Psoas muscle (tissue), 8 donors: ENCODE results near the gene LGR5. TPM values are rescaled to one million over a fixed set of nuclear protein-coding genes. Genes with fewer than 3 reads are reported as not detected.
A peak's percentile ranks its signal among the peaks of the same experiment; 100 is the strongest.

Experiments used
- ATAC-seq, 4 donors: fragments of 200-7000 bp; cut with Tn5 transposase; one replicate each; pipeline ENCODE4 v1.9.1; 2020; ENCODE audit warnings: moderate library complexity in 3 of 4, mild to moderate bottlenecking in 2 of 4
- DNase-seq, 2 donors: peaks; one replicate each; pipeline ENCODE4 v3.0.0-alpha.2; 2020
- H3K27ac ChIP-seq: fragments of 200-600 bp; one replicate; pipeline ENCODE4 v1.8.0; 2022
- H3K27me3 ChIP-seq, 3 donors: fragments of 200-600 bp in 1 of 3; one replicate each; pipeline versions ENCODE4 v1.6.1 to v1.8.0; 2013 to 2022; ENCODE audit warnings: low read length in 2 of 3, mild to moderate bottlenecking in 2 of 3, moderate library complexity in 1 of 3; ENCODE audit not compliant: insufficient read depth in 3 of 3
- H3K36me3 ChIP-seq, 2 donors: fragments of 200-600 bp in 1 of 2; one replicate each; pipeline versions ENCODE4 v1.6.1 to v1.8.0; 2013 to 2022; ENCODE audit warnings: low read depth in 1 of 2, mild to moderate bottlenecking in 1 of 2, moderate library complexity in 1 of 2; ENCODE audit not compliant: insufficient read depth in 1 of 2
- H3K4me1 ChIP-seq: fragments of 200-600 bp; one replicate; pipeline ENCODE4 v1.8.0; 2022
- H3K4me3 ChIP-seq: fragments of 200-600 bp; one replicate; pipeline ENCODE4 v1.8.0; 2022; ENCODE audit warnings: mild to moderate bottlenecking
- H3K9me3 ChIP-seq: fragments of 200-600 bp; one replicate; pipeline ENCODE4 v1.8.0; 2022
- CTCF ChIP-seq: fragments of 200-600 bp; IDR thresholded peaks from one replicate; pipeline ENCODE4 v1.8.0; 2022; ENCODE audit warnings: antibody characterized with exemption
- WGBS, 3 donors: extraction: QIAGEN DNeasy Blood & Tissue Kit; methylation state at CpG; one replicate each; pipeline versions ENCODE4 v1.1.6 to v1.1.7; 2013; 5-methylcytosine and 5-hydroxymethylcytosine counted together
- intact Hi-C, 2 donors: fragments of 100-400 bp; cut with DNase I; formaldehyde crosslinking; loops; one replicate each; pipeline versions ENCODE4 v1.11.0 to v1.14.2; 2022
- polyA plus RNA-seq, 3 donors: library from polyadenylated mRNA; stranded (reverse); fragments of 200-250 nt; gene quantifications; one replicate each; pipeline ENCODE4 v1.2.3, GENCODE V29; 2013
- total RNA-seq, 4 donors: library from RNA; stranded (reverse); fragmentation: NEBNext Ultra II Directional in 2 of 4; extraction: Animal tissue kit (Norgen Biotek cat#: 25700) in 2 of 4; gene quantifications; one replicate each; pipeline versions ENCODE4 v1.2.1 to v1.2.4, GENCODE V29; 2021 to 2023
- donor health status: healthy with polysubstance abuse.
- donor health status: DM: no; HTN: no; CAD: no; lungs with moderate emphysema.
- donor health status: Bipolar disorder and iron deficiency.
- donor health status: healthy.
- donor health status: DM: yes; HTN: yes; CAD: no.
- donor health status: DM: no; HTN: no; CAD: no.
- donor health status: DM: no; HTN: no; CAD: no.
- donor health status: DM: yes; HTN: yes; CAD: no.

The LGR5 gene
- total and polyA plus RNA-seq, 7 donors, result 0.04 to 19.5 (median 4.9) TPM

- no peaks in the 10 kb centered on the region for H3K36me3 ChIP-seq
- H3K4me3 ChIP-seq, result no peak overlapping the region
- H3K4me1 ChIP-seq, result no peaks in the 10 kb centered on the region
- intact Hi-C loops, result loop anchor here in 1 of 2 donors (5.0 kb wide), 1 partner anchor 40 kb away; no protein-coding TSS in a partner anchor
- 23 to 41% (median 28%) methylated on average over 9 of the region's 9 CpGs for WGBS, 3 donors
- ATAC-seq (peak in 2 of 4 donors; percentile 48 to 60), DNase-seq (no peak)
- H3K9me3 ChIP-seq, result no peaks in the 10 kb centered on the region
- peaks cover 0 to 2% (median 0%) of the 10 kb centered on the region in 3 donors for H3K27me3 ChIP-seq
- H3K27ac ChIP-seq, result peak overlapping the region; percentile 11
- no peak for TF ChIP-seq CTCF
Measured at GRCh38 chr12:71447691-71448132, 8.1 kb downstream of the LGR5 start.

- intact Hi-C loops, result loop anchor here in 1 of 2 donors (5.0 kb wide), 1 partner anchor 39 kb away; no protein-coding TSS in a partner anchor
- H3K27me3 ChIP-seq, result peaks cover 0 to 2% (median 0%) of the 10 kb centered on the region in 3 donors
- DNase-seq, result no peak
Measured at GRCh38 chr12:71448150-71448581, 8.6 kb downstream of the LGR5 start.

GRCh38 chr12:71449373-71450070, 9.9 kb downstream of the LGR5 start:
- Histone ChIP-seq H3K36me3 (no peaks in the 10 kb centered on the region), H3K27ac (no peak overlapping the region), H3K9me3 (no peaks in the 10 kb centered on the region), H3K4me1 (no peaks in the 10 kb centered on the region), H3K27me3 (peaks cover 0 to 2% (median 0%) of the 10 kb centered on the region in 3 donors), H3K4me3 (no peak overlapping the region)
- intact Hi-C loops, result loop anchor here in 1 of 2 donors (5.0 kb wide), 1 partner anchor 38 kb away; no protein-coding TSS in a partner anchor
- no peak for TF ChIP-seq CTCF
- ATAC-seq (peak in 1 of 4 donors; percentile 32), DNase-seq (no peak)
- WGBS, 3 donors, result 66 to 81% (median 74%) methylated on average over 3 of the region's 3 CpGs

More at GRCh38 chr12:71448150-71448581, 8.6 kb downstream of the LGR5 start:
- H3K4me3 ChIP-seq, result no peak overlapping the region
- no peak for ATAC-seq
- no peaks in the 10 kb centered on the region for H3K36me3 ChIP-seq
- H3K4me1 ChIP-seq, result no peaks in the 10 kb centered on the region
- H3K9me3 ChIP-seq, result no peaks in the 10 kb centered on the region
- WGBS, 3 donors, result 76 to 91% (median 82%) methylated on average over 3 of the region's 3 CpGs
- no peak overlapping the region for H3K27ac ChIP-seq
- no peak for TF ChIP-seq CTCF

GRCh38 chr12:71452006-71452405, 12.4 kb downstream of the LGR5 start:
- no peaks in the 10 kb centered on the region for H3K4me1 ChIP-seq
- no peaks in the 10 kb centered on the region for H3K9me3 ChIP-seq
- no peak overlapping the region for H3K27ac ChIP-seq
- TF ChIP-seq CTCF, result no peak
- intact Hi-C loops, result no loop called here
- peaks cover 0 to 2% (median 0%) of the 10 kb centered on the region in 3 donors for H3K27me3 ChIP-seq
- WGBS, 3 donors, result 56 to 74% (median 58%) methylated on average over 1 of the region's 1 CpG
- no peak overlapping the region for H3K4me3 ChIP-seq
- DNase-seq, result no peak
- ATAC-seq, result no peak
- H3K36me3 ChIP-seq, result no peaks in the 10 kb centered on the region
